Fibroblast of lung (primary cell): ENCODE measurements around the gene DLGAP3.
"Not testable (repeated sequence)": the region's sequence is repeated elsewhere in the genome, so short reads cannot be mapped to it uniquely, and the experiment has no call there.

ENCODE experiments used
- CTCF ChIP-seq, 2 donors: IDR thresholded peaks in 1 of 2; conservative IDR thresholded peaks in 1 of 2; 1 replicate in 1 of 2; 2 replicates in 1 of 2; pipeline ENCODE4 v1.5.1; 2011 to 2012; ENCODE audit warnings: low read length in 2 of 2, control low read depth in 1 of 2, inconsistent platforms in 1 of 2, low read depth in 1 of 2, mild to moderate bottlenecking in 1 of 2
- EZH2 ChIP-seq: IDR thresholded peaks from 2 replicates; pipeline ENCODE4 v1.5.1; 2012; ENCODE audit warnings: low read length, control low read depth, mild to moderate bottlenecking; ENCODE audit errors: missing control alignments

- not testable (repeated sequence) for TF ChIP-seq CTCF (conservative IDR thresholded peaks at IDR 0.05 in 1 of 2, IDR thresholded peaks at IDR 0.05 in 1 of 2; ENCODE audit: low read depth in 1 of 2, low read length in 2 of 2); EZH2
These were observed 110.6 kb downstream of the DLGAP3 start for GRCh38 chr1:34818862-34819261.
